ENCODE results near the gene ISLR.
A peak's percentile ranks its signal among the peaks of the same experiment; 100 is the strongest.

ISLR gene

GRCh38 chr15:74211656-74212055 lies 38.1 kb downstream of the ISLR start:
- no peak for DNase-seq (ENCODE audit: low read depth, low spot score)

- DNase-seq (ENCODE audit: low read depth, low spot score): no peak
These were observed 39.0 kb downstream of the ISLR start for GRCh38 chr15:74212494-74212893.

- DNase-seq (ENCODE audit: low read depth, low spot score): peak; percentile 85
These were observed 40.4 kb downstream of the ISLR start for GRCh38 chr15:74213858-74214284.

GRCh38 chr15:74214324-74215021 lies 41.0 kb downstream of the ISLR start:
- DNase-seq (ENCODE audit: low read depth, low spot score): no peak

- no peak for DNase-seq (ENCODE audit: low read depth, low spot score)
These were observed 42.4 kb downstream of the ISLR start for GRCh38 chr15:74215958-74216357.

- no peak for DNase-seq (ENCODE audit: low read depth, low spot score)
These were observed 43.4 kb downstream of the ISLR start for GRCh38 chr15:74216949-74217348.

- no peak for DNase-seq (ENCODE audit: low read depth, low spot score)
These were observed 44.7 kb downstream of the ISLR start for GRCh38 chr15:74217907-74218885.

GRCh38 chr15:74220475-74221248 lies 47.2 kb downstream of the ISLR start:
- no peak for DNase-seq (ENCODE audit: low read depth, low spot score)

GRCh38 chr15:74221399-74222239 lies 48.1 kb downstream of the ISLR start:
- no peak for DNase-seq (ENCODE audit: low read depth, low spot score)

GRCh38 chr15:74222240-74223119 lies 49.0 kb downstream of the ISLR start:
- no peak for DNase-seq (ENCODE audit: low read depth, low spot score)

GRCh38 chr15:74225928-74226327 lies 52.4 kb downstream of the ISLR start:
- DNase-seq (ENCODE audit: low read depth, low spot score): no peak
